NCI-H1417 treated with DMSO at 0.1 percent for 48 hours (cell line): Measurements from ENCODE around the gene PALS2.

ENCODE experiments used
- DNase-seq: peaks from one replicate; lab custom pipeline; 2025; lab: John Stamatoyannopoulos, UW

PALS2 gene

DNA sequence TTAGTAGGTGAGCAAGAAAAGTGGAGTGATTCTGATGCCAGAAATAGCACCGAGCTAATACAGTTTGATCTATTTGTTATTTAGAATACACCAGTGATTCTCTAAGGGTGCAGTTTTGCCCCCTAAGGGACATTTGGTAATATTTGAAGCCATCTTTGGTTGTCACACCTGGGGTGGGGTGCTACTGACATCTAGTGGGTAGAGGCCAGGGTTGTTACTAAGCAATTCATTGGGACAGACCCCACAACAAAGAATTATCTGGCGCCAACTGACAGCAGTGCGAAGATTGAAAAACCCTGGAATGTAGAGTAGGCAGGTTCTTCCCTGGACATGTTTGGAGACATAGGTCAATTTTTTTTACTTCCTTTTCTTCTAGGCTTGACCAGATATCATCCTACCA lies 14.6 kb downstream of the PALS2 start:
- no peak for DNase-seq

- no peak for DNase-seq
Measured at GRCh38 chr7:24591152-24591551, 17.9 kb downstream of the PALS2 start.

- DNase-seq: no peak
Measured at GRCh38 chr7:24595671-24596418, 22.6 kb downstream of the PALS2 start.

GRCh38 chr7:24597014-24597413 lies 23.8 kb downstream of the PALS2 start:
- no peak for DNase-seq

- DNase-seq: no peak
Measured at GRCh38 chr7:24601600-24601999, 28.3 kb downstream of the PALS2 start.

DNA sequence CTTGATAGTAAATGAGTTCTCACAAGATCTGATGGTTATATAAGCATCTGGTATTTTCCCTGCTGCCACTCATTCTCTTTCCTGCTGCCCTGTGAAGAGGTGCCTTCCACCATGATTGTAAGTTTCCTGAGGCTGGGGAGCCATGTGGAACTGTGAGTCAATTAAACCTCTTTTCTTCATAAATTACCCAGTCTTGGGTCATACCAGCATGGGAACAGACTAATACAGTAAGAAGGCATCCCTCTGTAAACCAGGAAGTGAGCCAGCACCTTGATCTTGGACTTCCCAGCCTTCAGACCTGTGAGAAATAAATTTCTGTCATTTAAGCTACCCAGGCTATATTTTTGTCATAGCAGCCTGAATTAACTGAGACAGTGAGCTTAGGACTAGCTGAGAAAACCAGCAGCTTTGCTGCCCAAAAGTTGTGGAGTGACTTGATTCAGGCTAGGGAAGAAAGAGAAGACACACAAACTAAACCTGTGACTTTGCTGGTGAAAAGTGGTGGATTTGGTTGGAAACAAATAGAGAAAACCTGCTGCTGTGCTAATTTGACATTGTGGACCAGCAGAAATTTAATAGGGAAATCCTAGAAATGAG lies 29.7 kb downstream of the PALS2 start:
- DNase-seq: no peak

DNA sequence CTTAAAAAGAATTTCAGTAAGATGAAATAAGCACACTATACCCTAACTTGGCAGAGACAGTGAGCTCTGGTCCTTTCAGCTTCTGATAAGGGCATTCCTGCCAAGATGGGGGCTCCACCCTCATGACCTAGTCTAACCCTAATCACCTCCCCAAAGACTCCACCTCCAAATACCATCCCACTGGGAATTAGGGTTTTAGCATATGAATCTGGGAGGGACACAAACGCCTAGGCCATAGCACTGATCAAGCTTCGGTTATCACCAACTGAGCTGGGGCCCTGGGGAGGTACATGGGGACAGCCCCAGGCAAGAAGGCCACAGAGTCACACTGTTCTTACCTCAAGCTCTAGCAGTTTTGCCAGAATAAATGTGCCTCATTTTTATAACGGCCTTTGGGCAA lies 31.4 kb downstream of the PALS2 start:
- DNase-seq: no peak

- DNase-seq: no peak
Measured at GRCh38 chr7:24608504-24608903, 35.3 kb downstream of the PALS2 start.

GRCh38 chr7:24609059-24609458 lies 35.8 kb downstream of the PALS2 start:
- no peak for DNase-seq

DNA sequence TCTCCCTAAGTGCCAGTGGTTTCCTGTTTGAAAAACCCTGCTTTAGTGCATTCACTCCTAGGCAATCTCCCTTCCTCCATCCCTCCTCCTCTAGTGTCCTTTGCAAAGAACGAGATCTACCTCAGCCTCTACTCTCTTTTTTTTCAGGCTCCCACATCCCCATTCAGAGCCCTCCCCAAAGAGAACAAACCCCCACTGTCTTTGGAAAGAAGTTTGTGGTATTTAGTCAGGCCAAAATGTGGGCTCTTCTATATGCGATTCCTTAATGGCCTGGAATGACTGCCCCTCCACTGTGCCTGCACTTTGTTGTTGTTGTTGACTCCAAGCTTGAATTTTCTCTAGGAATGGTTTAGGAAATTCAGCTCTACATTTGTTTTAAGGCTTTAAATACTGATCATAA lies 36.3 kb downstream of the PALS2 start:
- DNase-seq: no peak

- DNase-seq: no peak
Measured at GRCh38 chr7:24611130-24611529, 37.9 kb downstream of the PALS2 start.

- DNase-seq: no peak
Measured at GRCh38 chr7:24617957-24618616, 44.8 kb downstream of the PALS2 start.

- DNase-seq: no peak
Measured at GRCh38 chr7:24619978-24620377, 46.7 kb downstream of the PALS2 start.

DNA sequence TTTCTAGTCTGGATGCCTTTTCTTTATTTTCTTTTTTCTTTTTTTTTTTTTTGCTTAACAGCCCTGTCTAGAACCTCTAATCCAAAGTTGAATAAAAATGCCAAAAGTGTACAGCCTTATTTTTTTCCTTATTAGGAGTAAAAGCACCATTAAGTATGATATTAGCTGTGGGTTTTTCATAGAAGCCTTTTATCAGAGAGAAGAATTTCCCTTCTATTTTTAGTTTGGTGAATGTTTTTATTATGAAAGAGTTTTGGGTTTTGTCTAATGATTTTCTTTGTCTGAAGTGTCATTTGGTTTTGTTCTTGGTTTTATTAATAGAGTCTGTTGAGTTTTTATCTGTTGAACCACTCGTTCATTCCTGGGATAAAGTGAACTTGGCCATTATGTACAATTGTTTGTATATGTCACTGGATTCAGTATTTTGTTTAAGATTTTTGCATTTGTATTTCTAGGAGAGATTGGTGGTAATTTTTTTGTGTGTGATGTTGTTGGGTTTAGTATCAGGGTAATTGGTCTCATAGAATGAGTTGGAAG lies 49.5 kb downstream of the PALS2 start:
- no peak for DNase-seq
